Measurements from ENCODE around the gene SMTNL2.
A peak's percentile ranks its signal among the peaks of the same experiment; 100 is the strongest.
"Not testable (repeated sequence)": the region's sequence is repeated elsewhere in the genome, so short reads cannot be mapped to it uniquely, and the experiment has no call there.

The SMTNL2 gene

GRCh38 chr17:4583206-4583605 is 1.1 kb upstream of the SMTNL2 start:
- FAIRE-seq = no peak
- no peak for DNase-seq (ENCODE audit: insufficient read length, low spot score)

GRCh38 chr17:4583782-4584100 is 588 bp upstream of the SMTNL2 start:
- DNase-seq (ENCODE audit: insufficient read length, low spot score) = no peak
- no peak for FAIRE-seq

GRCh38 chr17:4584917-4585637 is 748 bp downstream of the SMTNL2 start:
- no peak for FAIRE-seq
- no peak for DNase-seq (ENCODE audit: insufficient read length, low spot score)

GRCh38 chr17:4585638-4585994 is 1.3 kb downstream of the SMTNL2 start:
- DNase-seq (ENCODE audit: insufficient read length, low spot score) (no peak), FAIRE-seq (no peak)

- no peak for DNase-seq (ENCODE audit: insufficient read length, low spot score)
- no peak for FAIRE-seq
These were observed 1.7 kb downstream of the SMTNL2 start for GRCh38 chr17:4586043-4586442.

- DNase-seq (ENCODE audit: insufficient read length, low spot score) (no peak), FAIRE-seq (no peak)
These were observed 2.9 kb downstream of the SMTNL2 start for GRCh38 chr17:4587195-4587594.

- DNase-seq (ENCODE audit: insufficient read length, low spot score) (no peak), FAIRE-seq (no peak)
These were observed 3.5 kb downstream of the SMTNL2 start for GRCh38 chr17:4587803-4588202.

GRCh38 chr17:4588391-4588790 is 4.1 kb downstream of the SMTNL2 start:
- no peak for FAIRE-seq
- no peak for DNase-seq (ENCODE audit: insufficient read length, low spot score)

- FAIRE-seq = no peak
These were observed 4.7 kb downstream of the SMTNL2 start for GRCh38 chr17:4588898-4589625.

GRCh38 chr17:4590042-4590441 is 5.7 kb downstream of the SMTNL2 start:
- not testable (repeated sequence) for FAIRE-seq; DNase-seq (ENCODE audit: insufficient read length, low spot score)

More at GRCh38 chr17:4588898-4589625, 4.7 kb downstream of the SMTNL2 start:
- DNase-seq (ENCODE audit: insufficient read length, low spot score) = no peak

- no peak for DNase-seq (ENCODE audit: insufficient read length, low spot score)
- FAIRE-seq = no peak
These were observed 6.7 kb downstream of the SMTNL2 start for GRCh38 chr17:4590981-4591453.

GRCh38 chr17:4591529-4591928 is 7.2 kb downstream of the SMTNL2 start:
- DNase-seq (ENCODE audit: insufficient read length, low spot score) (no peak), FAIRE-seq (no peak)

- no peak for DNase-seq (ENCODE audit: insufficient read length, low spot score)
- FAIRE-seq = no peak
These were observed 8.1 kb downstream of the SMTNL2 start for GRCh38 chr17:4592240-4593005.

GRCh38 chr17:4593021-4593421 is 8.7 kb downstream of the SMTNL2 start:
- FAIRE-seq (no peak), DNase-seq (ENCODE audit: insufficient read length, low spot score) (no peak)

- FAIRE-seq (no peak), DNase-seq (ENCODE audit: insufficient read length, low spot score) (no peak)
These were observed 10.1 kb downstream of the SMTNL2 start for GRCh38 chr17:4594406-4594805.

- FAIRE-seq = peak; percentile 51
- DNase-seq (ENCODE audit: insufficient read length, low spot score) = peak; percentile 66
These were observed 10.8 kb downstream of the SMTNL2 start for GRCh38 chr17:4594931-4595684.

GRCh38 chr17:4595685-4596342 is 11.5 kb downstream of the SMTNL2 start:
- FAIRE-seq; DNase-seq (ENCODE audit: insufficient read length, low spot score): not testable (repeated sequence)

- FAIRE-seq = no peak
- no peak for DNase-seq (ENCODE audit: insufficient read length, low spot score)
These were observed 12.5 kb downstream of the SMTNL2 start for GRCh38 chr17:4596636-4597380.

- DNase-seq (ENCODE audit: insufficient read length, low spot score) (no peak), FAIRE-seq (no peak)
These were observed 13.6 kb downstream of the SMTNL2 start for GRCh38 chr17:4597975-4598374.

Data from GM19239 (cell line).